HFFc6 (cell line): ENCODE results near the gene FMNL3. TPM values are rescaled to one million over a fixed set of nuclear protein-coding genes. Genes with fewer than 3 reads are reported as not detected.

Source experiments
- DNase-seq: peaks from one replicate; pipeline ENCODE4 v3.0.0-alpha.2; 2018
- H3K27ac Mint-ChIP-seq: 2 replicates; pipeline ENCODE4 v1.8.0; 2020; ENCODE audit warnings: mild to moderate bottlenecking, mixed read lengths
- H3K27me3 Mint-ChIP-seq: 2 replicates; pipeline ENCODE4 v1.8.0; 2021; ENCODE audit warnings: mild to moderate bottlenecking, moderate library complexity, mixed read lengths; ENCODE audit not compliant: insufficient read depth
- H3K36me3 Mint-ChIP-seq: 2 replicates; pipeline ENCODE4 v1.8.0; 2021; ENCODE audit warnings: low read depth, mixed read lengths
- H3K4me1 Mint-ChIP-seq: 2 replicates; pipeline ENCODE4 v1.8.0; 2020; ENCODE audit warnings: low read depth, mixed read lengths
- H3K4me3 Mint-ChIP-seq: 2 replicates; pipeline ENCODE4 v1.8.0; 2020; ENCODE audit warnings: mild to moderate bottlenecking, moderate library complexity, mixed read lengths
- H3K9me3 Mint-ChIP-seq: 2 replicates; pipeline ENCODE4 v1.8.0; 2020; ENCODE audit warnings: mild to moderate bottlenecking, mixed read lengths
- CTCF ChIP-seq: fragments of 200-600 bp; sonication (generic); IDR thresholded peaks from 2 replicates; pipeline ENCODE4 v1.5.0; 2021; ENCODE audit warnings: antibody characterized with exemption, mild to moderate bottlenecking
- total RNA-seq, 6 experiments: library from RNA; stranded (reverse); fragmentation: NEBNext Ultra II Directional; extraction: Animal tissue kit (Norgen Biotek cat#: 25700); gene quantifications; 2 replicates in 1 of 6; 3 replicates in 5 of 6; pipeline ENCODE4 v1.2.3, GENCODE V29; 2021

Gene FMNL3
- total RNA-seq, 6 experiments from 2014 or later, result 15.8 to 21.8 (median 19.5) TPM

- H3K36me3 Mint-ChIP-seq, result no peaks in the 10 kb centered on the region
- no peak overlapping the region for H3K27ac Mint-ChIP-seq
- DNase-seq, result no peak
- H3K4me3 Mint-ChIP-seq, result no peak overlapping the region
- peaks cover 70% of the 10 kb centered on the region for H3K4me1 Mint-ChIP-seq
- TF ChIP-seq CTCF, result no peak
- H3K27me3 Mint-ChIP-seq, result peaks cover 2% of the 10 kb centered on the region
- H3K9me3 Mint-ChIP-seq, result no peaks in the 10 kb centered on the region
Observed at GRCh38 chr12:49669796-49670195, 37.4 kb downstream of the FMNL3 start.

GRCh38 chr12:49667325-49668090, 39.7 kb downstream of the FMNL3 start:
- DNase-seq, result peak; percentile 51
- Mint-ChIP-seq H3K9me3 (no peaks in the 10 kb centered on the region), H3K27me3 (peaks cover 2% of the 10 kb centered on the region), H3K27ac (peak overlapping the region; percentile 66), H3K4me3 (no peak overlapping the region), H3K4me1 (peaks cover 69% of the 10 kb centered on the region), H3K36me3 (no peaks in the 10 kb centered on the region; the same call in 1 of the 2 replicates)
- TF ChIP-seq CTCF, result no peak

- no peak for DNase-seq
- no peaks in the 10 kb centered on the region for H3K9me3 Mint-ChIP-seq
- no peak overlapping the region for H3K27ac Mint-ChIP-seq
- peaks cover 62% of the 10 kb centered on the region for H3K4me1 Mint-ChIP-seq
- H3K4me3 Mint-ChIP-seq, result no peak overlapping the region
- no peak for TF ChIP-seq CTCF
- peaks cover 6% of the 10 kb centered on the region for H3K36me3 Mint-ChIP-seq
- H3K27me3 Mint-ChIP-seq, result peaks cover 2% of the 10 kb centered on the region
Observed at GRCh38 chr12:49666176-49666575, 41.0 kb downstream of the FMNL3 start.

- Mint-ChIP-seq H3K4me3 (no peak overlapping the region), H3K27ac (peak overlapping the region; percentile 93), H3K36me3 (peaks cover 6% of the 10 kb centered on the region), H3K27me3 (peaks cover 2% of the 10 kb centered on the region), H3K9me3 (no peaks in the 10 kb centered on the region), H3K4me1 (peaks cover 54% of the 10 kb centered on the region)
- no peak for DNase-seq
- no peak for TF ChIP-seq CTCF
Observed at GRCh38 chr12:49665384-49665783, 41.8 kb downstream of the FMNL3 start.

GRCh38 chr12:49664591-49665239, 42.5 kb downstream of the FMNL3 start:
- H3K4me1 Mint-ChIP-seq, result peaks cover 52% of the 10 kb centered on the region
- H3K4me3 Mint-ChIP-seq, result no peak overlapping the region
- no peaks in the 10 kb centered on the region for H3K9me3 Mint-ChIP-seq
- peaks cover 2% of the 10 kb centered on the region for H3K27me3 Mint-ChIP-seq
- DNase-seq, result no peak
- TF ChIP-seq CTCF, result no peak
- H3K36me3 Mint-ChIP-seq, result peaks cover 6% of the 10 kb centered on the region
- peak overlapping the region; percentile 93 for H3K27ac Mint-ChIP-seq
